ENCODE data around the gene FAM83E. TPM values are rescaled to one million over a fixed set of nuclear protein-coding genes. Genes with fewer than 3 reads are reported as not detected.
"Not testable (repeated sequence)": the region's sequence is repeated elsewhere in the genome, so short reads cannot be mapped to it uniquely, and the experiment has no call there.

Gene FAM83E
- total RNA-seq, 6 experiments from 2014 or later = 0.22 to 0.37 TPM; not detected in 4

- Histone ChIP-seq H3K27ac (no peak overlapping the region), H3K36me3 (no peaks in the 10 kb centered on the region), H3K9me3 (no peaks in the 10 kb centered on the region), H3K4me3 (no peak overlapping the region), H3K4me1 (peaks cover 0 to 3% (median 0%) of the 10 kb centered on the region in 4 donors), H3K27me3 (no peaks in the 10 kb centered on the region)
- DNase-seq = no peak
- TF ChIP-seq CTCF (IDR thresholded peaks at IDR 0.05) (no peak), POLR2A (IDR thresholded peaks at IDR 0.05) (no peak)
- 26% methylated on average over 3 of the region's 3 CpGs for WGBS (ENCODE audit: insufficient coverage, low coverage, low lambda C conversion rate, missing lambda C conversion rate)
- ATAC-seq = no peak
- intact Hi-C loops (cut with DNase I) = loop anchor here in 1 of 2 donors (10.0 kb wide), 1 partner anchor 84 kb away; no protein-coding TSS in a partner anchor
These were observed 36.0 kb downstream of the FAM83E start for GRCh38 chr19:48578891-48579290.

- WGBS (ENCODE audit: insufficient coverage, low coverage, low lambda C conversion rate, missing lambda C conversion rate) = 62% methylated on average over 3 of the region's 7 CpGs
- not testable (repeated sequence) for H3K27me3 ChIP-seq, H3K4me1 ChIP-seq, ATAC-seq, H3K27ac ChIP-seq, H3K36me3 ChIP-seq, H3K9me3 ChIP-seq, DNase-seq, H3K4me3 ChIP-seq
- intact Hi-C loops (cut with DNase I) = loop anchor here in 1 of 2 donors (10.0 kb wide), 1 partner anchor 83 kb away; no protein-coding TSS in a partner anchor
These were observed 37.0 kb downstream of the FAM83E start for GRCh38 chr19:48577908-48578307.

GRCh38 chr19:48575931-48576622, 38.8 kb downstream of the FAM83E start:
- Histone ChIP-seq H3K27me3 (no peaks in the 10 kb centered on the region), H3K36me3 (no peaks in the 10 kb centered on the region), H3K27ac (no peak overlapping the region), H3K9me3 (no peaks in the 10 kb centered on the region), H3K4me3 (no peak overlapping the region), H3K4me1 (no peaks in the 10 kb centered on the region)
- 75% methylated on average over 15 of the region's 23 CpGs for WGBS (ENCODE audit: insufficient coverage, low coverage, low lambda C conversion rate, missing lambda C conversion rate)
- intact Hi-C loops (cut with DNase I) = loop anchor here in 1 of 2 donors (10.0 kb wide), 1 partner anchor 81 kb away; no protein-coding TSS in a partner anchor
- DNase-seq (no peak), ATAC-seq (peak in 1 of 4 donors; percentile 17)
- TF ChIP-seq CTCF (IDR thresholded peaks at IDR 0.05) (no peak), POLR2A (IDR thresholded peaks at IDR 0.05) (no peak)

GRCh38 chr19:48573163-48573505, 41.7 kb downstream of the FAM83E start:
- TF ChIP-seq CTCF (IDR thresholded peaks at IDR 0.05) (no peak), POLR2A (IDR thresholded peaks at IDR 0.05) (no peak)
- no peak overlapping the region for H3K4me3 ChIP-seq
- H3K36me3 ChIP-seq = no peaks in the 10 kb centered on the region
- no peaks in the 10 kb centered on the region for H3K27me3 ChIP-seq
- H3K27ac ChIP-seq = no peak overlapping the region
- H3K4me1 ChIP-seq = no peaks in the 10 kb centered on the region
- DNase-seq (no peak), ATAC-seq (no peak)
- no peaks in the 10 kb centered on the region for H3K9me3 ChIP-seq
- intact Hi-C loops (cut with DNase I) = loop anchor here in 1 of 2 donors (10.0 kb wide), 1 partner anchor 78 kb away; no protein-coding TSS in a partner anchor
- WGBS (ENCODE audit: insufficient coverage, low coverage, low lambda C conversion rate, missing lambda C conversion rate) = 49% methylated on average over 3 of the region's 12 CpGs

GRCh38 chr19:48571378-48572162, 43.3 kb downstream of the FAM83E start:
- H3K4me1 ChIP-seq = no peaks in the 10 kb centered on the region
- no peak overlapping the region for H3K4me3 ChIP-seq
- intact Hi-C loops (cut with DNase I) = loop anchor here in 1 of 2 donors (10.0 kb wide), 1 partner anchor 77 kb away; no protein-coding TSS in a partner anchor
- H3K9me3 ChIP-seq = no peaks in the 10 kb centered on the region
- H3K36me3 ChIP-seq = no peaks in the 10 kb centered on the region
- no peak for TF ChIP-seq POLR2A (IDR thresholded peaks at IDR 0.05)
- TF ChIP-seq CTCF (IDR thresholded peaks at IDR 0.05) = no peak
- no peak for DNase-seq
- no peaks in the 10 kb centered on the region for H3K27me3 ChIP-seq
- peak in 1 of 4 donors; percentile 58 for ATAC-seq
- WGBS (ENCODE audit: insufficient coverage, low coverage, low lambda C conversion rate, missing lambda C conversion rate) = 3% methylated on average over 2 of the region's 5 CpGs
- no peak overlapping the region for H3K27ac ChIP-seq

Measured in right lobe of liver (tissue), 6 donors.